Measurements from ENCODE around the gene CDV3. TPM values are rescaled to one million over a fixed set of nuclear protein-coding genes. Genes with fewer than 3 reads are reported as not detected.

CDV3 gene
- total RNA-seq, 1 donor from 2014 or later, result 227 TPM

GRCh38 chr3:133629146-133629545 lies 55.7 kb downstream of the CDV3 start:
- H3K9me3 Mint-ChIP-seq, result no peaks in the 10 kb centered on the region
- DNase-seq (no peak), ATAC-seq (ENCODE audit: low read depth) (no peak)
- no peaks in the 10 kb centered on the region for H3K27me3 Mint-ChIP-seq
- ChIA-PET POLR2A (no interaction called here), CTCF (no interaction called here)
- peaks cover 76% of the 10 kb centered on the region for H3K36me3 Mint-ChIP-seq (ENCODE audit: low read depth)
- intact Hi-C loops (cut with micrococcal nuclease), result loop anchor here (10.0 kb wide), 1 partner anchor 334 kb away; no protein-coding TSS in a partner anchor
- TF ChIP-seq CTCF (IDR thresholded peaks at IDR 0.05), result no peak
- no peak overlapping the region for H3K4me3 Mint-ChIP-seq
- peaks cover 2% of the 10 kb centered on the region for H3K4me1 Mint-ChIP-seq
- H3K27ac Mint-ChIP-seq, result no peak overlapping the region

GRCh38 chr3:133633439-133633838 lies 60.0 kb downstream of the CDV3 start:
- Mint-ChIP-seq H3K27ac (no peak overlapping the region), H3K36me3 (ENCODE audit: low read depth) (peaks cover 78% of the 10 kb centered on the region), H3K4me3 (no peak overlapping the region), H3K9me3 (no peaks in the 10 kb centered on the region), H3K4me1 (no peaks in the 10 kb centered on the region), H3K27me3 (no peaks in the 10 kb centered on the region)
- intact Hi-C loops (cut with micrococcal nuclease), result no loop called here
- DNase-seq (no peak), ATAC-seq (ENCODE audit: low read depth) (no peak)
- ChIA-PET CTCF (no interaction called here), POLR2A (no interaction called here)
- no peak for TF ChIP-seq CTCF (IDR thresholded peaks at IDR 0.05)

Other genes starting within 250 kb of the CDV3 start
- 0.34 and 1.3 TPM in 2 replicates for gene BFSP2, start 173.6 kb upstream of the CDV3 start, total RNA-seq
- gene TOPBP1, start 88.3 kb downstream of the CDV3 start, total RNA-seq, result 45.8 and 49.9 TPM in 2 replicates
- 0.10 and 0.29 TPM in 2 replicates for gene TF, start 172.7 kb downstream of the CDV3 start, total RNA-seq
- 36.5 and 38.5 TPM in 2 replicates for gene SRPRB, start 232.1 kb downstream of the CDV3 start, total RNA-seq